HG03103 (cell line): Measurements from ENCODE around the gene FOXA1.

Source experiments
- ATAC-seq: cut with Tn5 transposase; IDR thresholded peaks from one replicate; pipeline ENCODE4 v1.9.1; 2021; ENCODE audit warnings: low read depth; ENCODE audit not compliant: unreplicated experiment

Gene FOXA1

GRCh38 chr14:37590428-37591139 is 4.5 kb downstream of the FOXA1 start:
- no peak for ATAC-seq

- no peak for ATAC-seq
Measured at GRCh38 chr14:37589715-37590427, 5.2 kb downstream of the FOXA1 start.

- no peak for ATAC-seq
Measured at GRCh38 chr14:37588956-37589714, 5.9 kb downstream of the FOXA1 start.

- ATAC-seq, result no peak
Measured at GRCh38 chr14:37588667-37588955, 6.4 kb downstream of the FOXA1 start.

- no peak for ATAC-seq
Measured at GRCh38 chr14:37587881-37588666, 7.0 kb downstream of the FOXA1 start.

- ATAC-seq, result no peak
Measured at GRCh38 chr14:37587131-37587803, 7.8 kb downstream of the FOXA1 start.

GRCh38 chr14:37586797-37587130 is 8.3 kb downstream of the FOXA1 start:
- no peak for ATAC-seq

GRCh38 chr14:37585971-37586796 is 8.9 kb downstream of the FOXA1 start:
- no peak for ATAC-seq

- no peak for ATAC-seq
Measured at GRCh38 chr14:37585101-37585511, 9.9 kb downstream of the FOXA1 start.

GRCh38 chr14:37584211-37585100 is 10.6 kb downstream of the FOXA1 start:
- no peak for ATAC-seq

- no peak for ATAC-seq
Measured at GRCh38 chr14:37583358-37584210, 11.5 kb downstream of the FOXA1 start.

GRCh38 chr14:37580146-37580545 is 14.9 kb downstream of the FOXA1 start:
- ATAC-seq, result no peak

- no peak for ATAC-seq
Measured at GRCh38 chr14:37579274-37579673, 15.8 kb downstream of the FOXA1 start.

GRCh38 chr14:37573356-37573755 is 21.7 kb downstream of the FOXA1 start:
- no peak for ATAC-seq

- no peak for ATAC-seq
Measured at GRCh38 chr14:37571391-37571790, 23.7 kb downstream of the FOXA1 start.

GRCh38 chr14:37569729-37570128 is 25.3 kb downstream of the FOXA1 start:
- ATAC-seq, result no peak

GRCh38 chr14:37566811-37567371 is 28.2 kb downstream of the FOXA1 start:
- no peak for ATAC-seq
